ENCODE results near the gene TK2.

The TK2 gene

DNA sequence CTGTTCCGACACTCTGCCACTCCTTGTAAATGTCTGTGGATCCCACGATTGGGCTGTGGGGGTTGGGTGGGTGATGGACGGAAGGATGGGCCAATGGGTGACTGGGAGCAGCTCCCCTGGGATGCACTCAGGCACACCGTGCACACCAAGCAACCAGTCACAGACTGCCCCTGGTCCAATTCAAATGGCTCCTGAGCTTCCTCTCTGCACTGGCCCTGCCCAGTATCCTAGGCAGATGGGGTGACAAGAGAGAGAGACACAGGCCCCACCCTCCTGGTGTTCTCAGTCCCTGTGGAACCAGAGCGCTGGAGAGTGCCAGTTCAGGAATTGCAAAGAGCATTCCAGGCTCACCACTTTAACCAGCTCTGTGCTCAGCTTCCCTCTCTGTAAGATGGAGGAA is 90.0 kb downstream of the TK2 start:
- no peak for DNase-seq

DNA sequence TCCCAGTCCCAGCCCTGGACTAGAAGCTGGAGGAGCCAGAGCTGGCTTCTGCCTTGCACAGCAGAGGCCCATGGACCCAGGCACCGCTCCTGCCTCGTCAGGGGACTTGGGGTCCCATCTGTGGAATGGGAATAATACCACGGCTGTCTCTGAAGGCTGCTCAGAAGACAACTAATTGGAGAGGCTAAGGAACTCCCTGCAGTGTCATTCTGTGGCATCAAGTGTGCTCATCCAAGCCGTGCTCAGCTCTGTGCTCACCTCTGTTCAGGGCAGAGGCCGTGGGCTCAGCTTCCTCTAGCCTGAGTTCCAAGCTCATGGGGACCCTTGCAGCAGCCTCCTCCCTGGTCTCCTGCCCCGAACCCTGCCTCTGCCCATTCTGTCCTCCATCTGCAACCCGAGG is 91.1 kb downstream of the TK2 start:
- DNase-seq, result no peak

DNA sequence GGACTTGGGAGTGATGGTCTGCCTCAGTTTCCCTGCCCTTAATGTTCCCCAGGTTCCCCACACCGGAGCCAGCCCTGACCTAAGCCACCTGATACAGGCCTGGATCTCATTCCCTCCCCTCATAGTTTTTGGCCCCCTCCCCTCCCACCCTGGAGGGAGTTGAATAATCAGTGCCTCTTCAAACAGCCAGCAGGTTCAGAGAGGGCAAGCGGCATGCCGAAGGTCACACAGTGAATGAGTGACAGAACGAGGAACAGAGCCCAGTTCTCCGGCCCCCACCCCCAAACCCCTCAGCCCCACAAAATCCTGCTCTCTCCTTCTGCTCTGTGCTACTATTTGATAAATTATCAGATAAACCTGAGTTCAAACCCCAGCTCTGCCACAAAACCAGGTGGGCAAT is 91.6 kb downstream of the TK2 start:
- DNase-seq, result no peak
